ENCODE measurements around the gene SRPK3.
"Not testable (repeated sequence)": the region's sequence is repeated elsewhere in the genome, so short reads cannot be mapped to it uniquely, and the experiment has no call there.

The SRPK3 gene

GRCh38 chrX:153741446-153741845, 39.4 kb upstream of the SRPK3 start:
- no peak overlapping the region for H3K4me3 ChIP-seq (ENCODE audit: low read length)
- no peak for DNase-seq (ENCODE audit: low read depth)
- TF ChIP-seq CTCF (conservative IDR thresholded peaks at IDR 0.05; ENCODE audit: low read depth, low read length), result no peak

- DNase-seq (ENCODE audit: low read depth); H3K4me3 ChIP-seq (ENCODE audit: low read length): not testable (repeated sequence)
Measured at GRCh38 chrX:153742111-153742510, 38.7 kb upstream of the SRPK3 start.

GRCh38 chrX:153742796-153743467, 37.9 kb upstream of the SRPK3 start:
- not testable (repeated sequence) for DNase-seq (ENCODE audit: low read depth); H3K4me3 ChIP-seq (ENCODE audit: low read length)

- peak; percentile 7 for TF ChIP-seq CTCF (conservative IDR thresholded peaks at IDR 0.05; ENCODE audit: low read depth, low read length)
- DNase-seq (ENCODE audit: low read depth); H3K4me3 ChIP-seq (ENCODE audit: low read length): not testable (repeated sequence)
Measured at GRCh38 chrX:153743468-153744209, 37.2 kb upstream of the SRPK3 start.

GRCh38 chrX:153744210-153745066, 36.4 kb upstream of the SRPK3 start:
- no peak overlapping the region for H3K4me3 ChIP-seq (ENCODE audit: low read length)
- DNase-seq (ENCODE audit: low read depth), result no peak
- TF ChIP-seq CTCF (conservative IDR thresholded peaks at IDR 0.05; ENCODE audit: low read depth, low read length), result peak; percentile 36

- not testable (repeated sequence) for H3K4me3 ChIP-seq (ENCODE audit: low read length); DNase-seq (ENCODE audit: low read depth)
Measured at GRCh38 chrX:153745067-153745433, 35.8 kb upstream of the SRPK3 start.

GRCh38 chrX:153746359-153746758, 34.5 kb upstream of the SRPK3 start:
- DNase-seq (ENCODE audit: low read depth), result no peak
- TF ChIP-seq CTCF (conservative IDR thresholded peaks at IDR 0.05; ENCODE audit: low read depth, low read length), result no peak
- no peak overlapping the region for H3K4me3 ChIP-seq (ENCODE audit: low read length)

- not testable (repeated sequence) for DNase-seq (ENCODE audit: low read depth); H3K4me3 ChIP-seq (ENCODE audit: low read length)
Measured at GRCh38 chrX:153746991-153747390, 33.9 kb upstream of the SRPK3 start.

- H3K4me3 ChIP-seq (ENCODE audit: low read length); DNase-seq (ENCODE audit: low read depth): not testable (repeated sequence)
Measured at GRCh38 chrX:153749017-153749416, 31.8 kb upstream of the SRPK3 start.
